Parietal lobe (tissue), 1 donor: ENCODE measurements around the gene ARL5A. TPM values are rescaled to one million over a fixed set of nuclear protein-coding genes. Genes with fewer than 3 reads are reported as not detected.

Experiments used
- total RNA-seq: library from RNA; depleted of rRNA; stranded (reverse); fragments of >200 nt; gene quantifications from one replicate; pipeline ENCODE4 v1.2.3, GENCODE V29; 2014

Gene ARL5A
- 61.7 TPM for total RNA-seq

DNA sequence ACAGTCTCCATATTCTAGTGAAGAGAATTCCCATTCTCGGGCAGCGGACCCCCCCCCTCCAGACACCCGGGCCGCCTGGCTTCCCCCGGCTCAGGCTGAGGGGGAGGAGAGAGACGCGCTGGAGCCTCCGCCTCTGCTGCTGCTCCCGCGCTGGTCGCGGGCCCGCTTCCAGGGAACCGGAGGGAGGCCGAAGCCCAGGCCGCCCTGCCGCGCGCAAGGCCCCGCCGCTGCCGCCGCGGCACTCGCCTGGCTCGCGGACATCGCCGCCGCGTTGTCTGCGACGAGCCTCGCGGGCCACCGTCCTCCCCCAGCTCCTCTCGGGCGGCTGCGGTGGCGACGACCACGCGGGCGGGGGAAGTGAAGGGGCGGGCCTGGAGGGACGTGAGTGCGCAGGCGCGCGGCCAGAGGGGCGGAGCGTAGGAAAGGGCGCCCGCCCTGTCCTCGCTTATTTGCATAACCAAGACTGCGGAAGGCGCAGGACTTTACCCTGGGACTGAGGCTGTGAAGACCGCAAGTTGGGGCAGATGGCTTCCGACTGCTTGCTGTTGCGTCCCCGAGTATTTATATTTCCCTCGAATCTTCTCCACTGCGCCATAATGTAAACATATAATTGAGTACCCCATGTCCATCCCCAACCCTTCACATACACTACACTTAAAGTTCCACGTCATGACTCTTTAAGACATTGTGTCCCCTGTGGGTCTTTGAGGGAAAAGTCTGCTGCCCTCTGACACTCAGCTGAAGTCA lies at the start of gene ARL5A:
Gene ARL5A, minus strand, starts transcription at position 279 of the 747 bp plus-strand sequence. Its CDS starts 245 bp downstream, at position 34.

Other genes starting within 250 kb of the ARL5A start
- gene NEB, start 93.9 kb downstream of the ARL5A start, total RNA-seq, result 2.5 TPM